GM19025 (cell line): ENCODE results near the gene PDE6D.

ENCODE experiments used
- ATAC-seq: cut with Tn5 transposase; IDR thresholded peaks from one replicate; pipeline ENCODE4 v1.9.1; 2021; ENCODE audit warnings: mild to moderate bottlenecking, low read depth, moderate library complexity; ENCODE audit not compliant: unreplicated experiment

The PDE6D gene

DNA sequence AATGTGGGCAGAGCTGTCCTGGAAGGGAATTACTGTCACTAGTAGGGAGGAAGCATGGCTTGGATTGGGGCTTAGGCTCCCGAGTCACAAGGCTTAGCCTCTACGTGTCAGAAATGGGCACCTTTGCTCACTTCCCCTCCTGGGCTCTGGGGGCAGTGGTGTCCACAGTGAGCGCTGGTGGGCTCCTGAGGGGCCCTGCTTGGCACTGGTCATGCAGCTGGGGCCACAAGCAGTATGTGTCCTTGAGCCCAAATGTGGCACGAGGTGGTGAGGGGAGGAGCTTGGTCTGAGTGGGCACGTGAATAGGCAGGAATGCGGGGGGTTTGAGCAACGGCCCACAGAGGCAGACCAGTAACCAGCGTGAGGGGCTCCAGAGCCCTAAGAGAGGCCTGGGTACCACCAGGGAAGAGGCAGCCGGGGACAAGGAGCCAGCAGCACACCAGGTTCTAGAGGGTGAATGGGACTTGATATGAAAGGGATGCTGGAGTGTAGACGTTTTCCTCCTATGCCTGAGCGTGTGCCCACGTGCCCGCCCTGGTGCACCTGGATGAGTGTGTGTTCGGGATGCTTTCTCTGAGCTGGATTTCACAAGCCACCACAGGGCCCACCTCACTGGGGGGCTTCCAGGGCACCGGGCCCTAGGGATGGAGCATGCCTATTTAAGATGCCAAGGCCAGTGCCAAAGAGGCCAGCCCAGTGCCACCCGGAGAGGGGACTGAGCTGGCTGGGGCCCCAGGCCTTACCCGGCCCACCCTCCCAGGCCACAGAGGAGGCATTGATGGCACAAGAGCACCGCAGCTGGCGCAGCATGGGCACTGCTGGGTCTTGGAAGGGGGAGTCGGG lies 95.5 kb downstream of the PDE6D start:
- no peak for ATAC-seq

DNA sequence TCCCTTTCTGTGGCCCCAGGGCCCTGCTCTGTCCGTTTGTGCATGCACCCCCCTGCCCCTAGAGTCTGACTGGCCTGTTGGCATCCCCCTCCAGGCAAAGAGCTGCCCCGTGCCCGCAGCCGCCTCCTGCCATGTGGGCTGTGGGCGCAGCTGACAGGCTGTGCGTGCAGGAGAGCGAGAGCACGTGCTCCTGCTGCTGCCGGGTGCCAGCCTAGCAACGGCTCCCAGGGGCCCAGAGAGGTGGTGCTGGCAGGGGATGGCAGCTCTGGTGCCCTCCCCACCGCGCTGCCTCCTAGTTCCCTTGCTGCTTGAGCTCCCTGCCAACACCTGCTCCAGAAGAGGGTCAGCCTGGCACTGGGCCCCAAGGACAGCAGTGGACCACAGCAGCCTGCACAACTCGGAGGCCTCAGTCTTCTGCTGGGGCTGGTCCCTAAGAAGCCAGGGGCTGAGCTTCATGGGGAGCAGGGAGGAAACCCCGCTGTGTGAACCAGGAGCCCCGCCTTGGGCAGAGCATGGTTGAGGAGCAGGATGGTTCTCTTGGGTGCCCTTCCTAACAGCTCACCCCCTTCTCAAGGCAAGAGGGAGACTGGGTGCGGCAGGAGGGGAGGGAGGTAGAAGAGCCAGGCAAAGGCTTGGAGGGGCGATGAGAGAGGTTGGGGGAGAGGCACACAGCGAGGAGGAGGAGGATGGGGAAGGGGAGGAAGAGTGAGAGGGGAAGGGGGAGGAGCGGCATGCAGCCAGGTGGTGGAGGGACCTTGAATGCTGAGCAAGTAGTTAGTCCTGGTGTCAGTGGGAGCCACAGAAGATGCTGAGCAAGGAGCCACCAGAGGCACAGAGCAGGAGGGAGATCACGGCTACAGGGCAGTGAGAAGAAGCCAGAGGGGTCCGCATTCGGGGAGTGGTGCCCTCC lies 96.5 kb downstream of the PDE6D start:
- no peak for ATAC-seq

DNA sequence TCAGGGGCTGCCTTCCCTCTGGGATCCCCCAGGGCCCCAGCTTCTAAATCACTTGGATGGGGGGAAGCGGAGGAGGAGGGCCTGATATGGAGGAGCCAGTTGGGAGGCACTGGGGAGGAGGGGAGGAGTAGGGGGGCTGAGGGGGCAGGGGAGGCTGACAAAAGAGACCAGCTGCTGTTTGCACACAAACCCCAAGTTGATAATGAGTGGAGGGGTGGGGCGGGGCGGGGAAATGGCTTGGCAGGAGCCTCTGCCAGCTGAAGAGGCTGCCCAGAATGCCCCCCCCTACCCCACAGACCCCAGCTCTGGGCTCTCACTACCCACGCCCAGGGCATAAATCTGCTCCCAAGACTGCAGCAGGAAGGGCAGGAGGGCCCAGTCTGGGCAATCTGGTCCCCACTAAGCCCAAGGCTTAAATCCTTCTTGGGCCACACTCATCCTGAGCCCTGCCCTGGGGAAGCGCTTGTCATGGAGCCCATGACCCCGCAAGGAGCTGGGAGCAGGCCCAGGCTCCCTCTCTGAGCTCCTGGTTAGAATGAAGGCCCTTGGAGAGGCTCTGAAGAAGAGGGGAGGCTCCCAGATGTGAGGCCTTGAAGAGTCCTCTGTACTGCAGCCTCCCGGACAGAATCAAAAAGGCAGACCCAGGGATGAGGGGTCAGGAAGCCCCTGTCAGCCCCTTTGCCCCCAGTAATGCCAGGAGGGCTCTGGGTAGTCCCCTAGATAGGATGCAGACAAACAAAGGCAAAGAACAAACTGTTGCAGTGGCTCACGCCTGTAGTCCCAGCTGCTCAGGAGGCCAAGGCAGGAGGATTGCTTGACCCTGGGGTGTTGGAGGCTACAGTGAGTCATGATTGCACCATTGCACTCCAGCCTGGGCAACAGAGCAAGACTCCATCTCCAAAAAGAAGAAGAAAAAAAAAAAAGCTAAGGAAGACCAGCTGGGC lies 97.5 kb downstream of the PDE6D start:
- no peak for ATAC-seq

DNA sequence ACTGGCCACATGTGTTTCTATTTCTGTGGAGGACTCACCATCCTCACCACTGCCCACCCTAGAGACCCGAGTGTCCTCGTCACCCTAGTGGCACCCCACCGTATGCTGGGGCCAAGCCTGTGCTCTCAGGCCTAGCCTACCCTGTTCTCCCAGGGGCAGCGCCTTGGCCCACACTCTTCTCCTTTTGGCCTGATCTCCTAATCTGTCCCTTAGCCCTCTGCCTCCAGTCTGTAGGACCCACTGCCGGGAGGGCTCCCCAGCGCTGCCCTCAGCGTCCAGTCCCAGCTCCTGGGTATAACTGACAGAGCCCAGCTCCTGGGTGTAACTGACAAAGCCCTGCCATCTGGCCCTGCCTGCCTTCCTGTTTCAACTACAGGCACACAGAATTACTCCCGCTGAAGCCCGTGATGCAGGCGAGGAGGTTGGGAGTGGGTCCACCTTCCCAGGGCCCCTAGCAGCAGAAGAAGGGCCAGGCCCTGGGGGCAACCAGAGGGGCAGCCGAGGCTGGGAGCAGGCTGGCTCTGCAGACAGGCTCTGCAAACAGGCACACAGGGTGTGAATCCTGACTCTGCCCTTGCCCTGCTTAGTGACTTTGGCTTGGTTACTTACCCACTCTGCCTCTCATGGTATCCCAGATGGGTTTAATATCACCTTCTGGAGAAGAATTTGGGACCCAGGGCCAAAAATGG lies 98.3 kb downstream of the PDE6D start:
- ATAC-seq, result no peak
